ENCODE measurements around the gene ZBTB32.
A peak's percentile ranks its signal among the peaks of the same experiment; 100 is the strongest.

ZBTB32 gene

DNA sequence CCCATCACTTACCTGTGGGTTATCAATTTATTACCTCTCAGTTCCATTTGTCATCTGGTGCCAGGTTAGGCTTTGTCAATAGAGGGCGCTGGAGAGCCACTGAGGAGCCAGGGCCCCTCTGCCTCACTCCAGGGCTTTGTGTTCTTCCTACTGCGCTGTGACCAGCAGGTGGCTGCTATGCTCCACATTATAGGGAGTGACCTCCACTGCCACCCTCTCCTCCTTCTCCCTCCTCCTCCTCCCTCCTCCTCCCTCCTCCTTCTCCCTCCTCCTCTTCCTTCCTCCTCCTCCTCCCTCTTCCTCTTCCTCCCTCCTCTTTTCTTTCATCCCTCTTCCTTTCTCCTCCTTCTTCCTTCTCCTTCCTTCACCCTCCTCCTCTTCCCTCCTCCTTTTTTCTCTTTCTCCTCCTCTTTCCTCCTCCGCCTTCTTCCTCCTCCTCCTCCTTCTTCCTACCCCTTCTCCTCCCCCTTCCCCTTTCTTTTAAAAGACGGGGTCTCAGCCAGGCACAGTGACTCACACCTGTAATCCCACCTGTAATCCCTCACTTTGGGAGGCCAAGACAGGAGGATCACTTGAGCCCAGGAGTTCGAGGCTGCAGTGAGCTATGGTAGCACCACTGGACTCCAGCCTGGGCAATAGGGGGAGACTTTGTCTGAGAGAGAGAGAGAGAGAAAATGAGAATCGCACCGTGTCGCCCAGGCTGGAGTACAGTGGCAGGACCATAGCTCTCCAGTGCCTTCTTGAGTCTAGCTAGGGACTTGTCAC lies 10.3 kb upstream of the ZBTB32 start:
- no peaks in the 10 kb centered on the region for H3K27me3 ChIP-seq (ENCODE audit: control insufficient read depth, insufficient read depth, low read length)
- no peak overlapping the region for H3K9ac ChIP-seq
- no peak overlapping the region for H3K4me3 ChIP-seq (ENCODE audit: low read depth, low read length)
- no peak overlapping the region for H3K4me2 ChIP-seq (ENCODE audit: low read length)
- no peaks in the 10 kb centered on the region for H3K4me1 ChIP-seq
- H3K27ac ChIP-seq: no peak overlapping the region
- H2AFZ ChIP-seq: peak overlapping the region; percentile 19
- no peaks in the 10 kb centered on the region for H3K36me3 ChIP-seq (ENCODE audit: control insufficient read depth, insufficient read depth, low read length)
- H3K9me3 ChIP-seq (ENCODE audit: control insufficient read depth, low read length): no peaks in the 10 kb centered on the region
- H3K79me2 ChIP-seq: no peaks in the 10 kb centered on the region
- peak; percentile 98 for TF ChIP-seq CTCF (IDR thresholded peaks at IDR 0.05)

DNA sequence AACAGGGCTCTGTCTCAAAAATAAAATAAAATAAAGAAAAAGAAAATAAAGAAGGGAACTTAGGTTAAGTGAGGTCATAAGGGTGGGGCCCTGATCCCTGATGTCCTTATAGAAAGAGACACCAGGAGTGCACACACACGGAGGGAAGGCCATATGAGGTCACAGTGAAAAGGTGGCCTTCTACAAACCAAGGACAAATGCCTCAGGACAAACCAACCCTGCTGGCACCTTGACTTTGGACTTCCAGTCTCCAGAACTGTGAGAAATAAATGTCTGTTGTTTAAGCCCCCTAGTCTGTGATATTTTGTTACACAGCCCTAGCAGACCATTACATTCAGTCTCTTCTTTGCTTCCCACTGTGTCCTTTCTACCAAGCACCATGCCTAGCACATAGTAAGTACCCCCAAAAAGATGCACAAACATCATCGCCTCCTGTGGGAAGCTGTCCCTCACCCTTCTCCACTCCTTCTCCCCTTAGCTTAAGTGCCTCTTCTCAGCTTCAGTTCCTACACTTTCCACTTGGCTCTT lies 8.4 kb upstream of the ZBTB32 start:
- Histone ChIP-seq H3K36me3 (ENCODE audit: control insufficient read depth, insufficient read depth, low read length) (no peaks in the 10 kb centered on the region), H3K4me3 (ENCODE audit: low read depth, low read length) (no peak overlapping the region), H3K27me3 (ENCODE audit: control insufficient read depth, insufficient read depth, low read length) (no peaks in the 10 kb centered on the region), H3K4me1 (no peaks in the 10 kb centered on the region), H3K4me2 (ENCODE audit: low read length) (no peak overlapping the region), H3K9ac (no peak overlapping the region), H2AFZ (no peak overlapping the region), H3K79me2 (no peaks in the 10 kb centered on the region), H3K27ac (no peak overlapping the region), H3K9me3 (ENCODE audit: control insufficient read depth, low read length) (no peaks in the 10 kb centered on the region)
- no peak for TF ChIP-seq CTCF (IDR thresholded peaks at IDR 0.05)

GRCh38 chr19:35696835-35697234 lies 7.5 kb upstream of the ZBTB32 start:
- Histone ChIP-seq H3K4me2 (ENCODE audit: low read length) (no peak overlapping the region), H2AFZ (no peak overlapping the region), H3K4me3 (ENCODE audit: low read depth, low read length) (no peak overlapping the region)

GRCh38 chr19:35702223-35703012 lies 1.9 kb upstream of the ZBTB32 start:
- Histone ChIP-seq H3K4me3 (ENCODE audit: low read depth, low read length) (peak overlapping the region; percentile 68), H3K4me1 (no peaks in the 10 kb centered on the region), H3K27me3 (ENCODE audit: control insufficient read depth, insufficient read depth, low read length) (no peaks in the 10 kb centered on the region), H3K27ac (peak overlapping the region; percentile 5), H2AFZ (peak overlapping the region; percentile 84), H3K4me2 (ENCODE audit: low read length) (peak overlapping the region; percentile 73), H3K79me2 (no peaks in the 10 kb centered on the region), H3K9ac (no peak overlapping the region), H3K9me3 (ENCODE audit: control insufficient read depth, low read length) (no peaks in the 10 kb centered on the region), H3K36me3 (ENCODE audit: control insufficient read depth, insufficient read depth, low read length) (no peaks in the 10 kb centered on the region)
- TF ChIP-seq CTCF (IDR thresholded peaks at IDR 0.05): no peak

More at GRCh38 chr19:35696835-35697234, 7.5 kb upstream of the ZBTB32 start:
- no peaks in the 10 kb centered on the region for H3K27me3 ChIP-seq (ENCODE audit: control insufficient read depth, insufficient read depth, low read length)
- H3K79me2 ChIP-seq: no peaks in the 10 kb centered on the region
- H3K9me3 ChIP-seq (ENCODE audit: control insufficient read depth, low read length): no peaks in the 10 kb centered on the region
- no peaks in the 10 kb centered on the region for H3K4me1 ChIP-seq
- H3K27ac ChIP-seq: no peak overlapping the region
- H3K36me3 ChIP-seq (ENCODE audit: control insufficient read depth, insufficient read depth, low read length): no peaks in the 10 kb centered on the region
- no peak for TF ChIP-seq CTCF (IDR thresholded peaks at IDR 0.05)
- no peak overlapping the region for H3K9ac ChIP-seq
